Activated CD8-positive, alpha-beta memory T cell treated with anti-CD3 and anti-CD28 coated beads for 4 hours (primary cell): ENCODE data around the gene ZFP90.
"Not testable (repeated sequence)": the region's sequence is repeated elsewhere in the genome, so short reads cannot be mapped to it uniquely, and the experiment has no call there.

Experiments used
- DNase-seq, 2 donors: peaks; one replicate each; pipeline ENCODE4 v3.0.0-alpha.2; 2020; ENCODE audit warnings: low read depth in 2 of 2

ZFP90 gene

DNA sequence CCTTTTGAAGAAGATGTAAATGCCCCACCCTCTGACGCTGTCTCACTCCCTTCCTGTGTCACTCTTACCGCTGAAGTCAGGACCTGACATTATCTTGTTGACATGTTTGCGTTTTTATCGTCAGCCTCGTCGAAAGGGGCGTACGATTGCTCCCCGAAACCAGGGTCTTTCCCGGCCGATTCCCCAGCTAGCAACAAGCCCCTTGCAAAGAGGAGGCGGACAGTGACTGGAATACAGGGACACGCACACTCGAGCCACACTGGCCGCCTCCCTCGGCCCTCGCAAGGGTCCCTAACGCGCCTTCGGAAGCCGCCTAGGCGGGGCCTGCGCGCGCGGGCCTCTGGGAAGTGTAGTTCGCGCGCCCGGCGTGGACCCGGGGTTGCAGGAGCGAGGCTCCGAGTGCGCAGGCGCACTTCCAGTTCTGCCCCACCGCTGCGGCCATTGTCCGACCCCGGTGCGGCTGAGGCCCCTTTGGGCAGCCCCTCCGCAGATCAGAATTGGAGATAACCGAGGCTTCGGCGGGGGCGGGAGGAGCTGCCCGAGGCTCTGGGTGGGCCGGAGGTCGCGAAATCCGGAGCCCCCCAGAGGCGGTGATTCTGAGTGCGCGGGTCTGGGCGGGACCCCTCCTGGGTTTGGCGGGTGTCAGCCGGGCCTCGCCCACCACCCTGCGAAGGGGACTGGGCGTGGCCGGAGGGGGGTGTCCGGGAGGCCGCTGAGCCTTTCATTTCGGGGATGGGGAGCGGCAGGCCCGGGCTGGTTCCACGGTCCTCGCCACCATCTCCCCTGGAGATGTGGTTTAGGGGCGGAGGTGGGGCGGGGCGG, at the start of gene ZFP90:
TSS of gene ZFP90 (plus strand) at position 412 of the 822 bp plus-strand sequence. CDS start 502 bp downstream, outside the sequence.
- peak; percentile 61 to 63 for DNase-seq

DNA sequence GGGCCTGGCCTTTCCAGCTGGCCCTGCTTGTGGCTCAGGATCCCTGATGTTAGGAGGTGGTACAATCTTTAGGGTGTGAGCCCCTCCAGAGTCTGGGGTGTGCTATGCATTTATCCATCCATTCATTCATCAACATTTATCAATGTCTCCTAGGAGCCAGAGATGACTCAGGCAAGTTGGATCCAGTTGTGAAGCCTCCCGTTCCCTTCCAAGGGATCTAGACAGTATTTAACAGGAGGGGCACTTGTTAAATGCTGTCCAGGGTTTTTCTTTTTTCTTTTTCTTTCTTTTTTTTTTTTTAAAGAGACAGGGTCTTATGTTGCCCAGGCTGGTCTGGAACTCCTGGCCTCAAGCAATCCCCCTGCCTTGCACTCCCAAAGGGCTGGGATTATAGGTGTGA, 48.7 kb upstream of the ZFP90 start:
- no peak for DNase-seq

DNA sequence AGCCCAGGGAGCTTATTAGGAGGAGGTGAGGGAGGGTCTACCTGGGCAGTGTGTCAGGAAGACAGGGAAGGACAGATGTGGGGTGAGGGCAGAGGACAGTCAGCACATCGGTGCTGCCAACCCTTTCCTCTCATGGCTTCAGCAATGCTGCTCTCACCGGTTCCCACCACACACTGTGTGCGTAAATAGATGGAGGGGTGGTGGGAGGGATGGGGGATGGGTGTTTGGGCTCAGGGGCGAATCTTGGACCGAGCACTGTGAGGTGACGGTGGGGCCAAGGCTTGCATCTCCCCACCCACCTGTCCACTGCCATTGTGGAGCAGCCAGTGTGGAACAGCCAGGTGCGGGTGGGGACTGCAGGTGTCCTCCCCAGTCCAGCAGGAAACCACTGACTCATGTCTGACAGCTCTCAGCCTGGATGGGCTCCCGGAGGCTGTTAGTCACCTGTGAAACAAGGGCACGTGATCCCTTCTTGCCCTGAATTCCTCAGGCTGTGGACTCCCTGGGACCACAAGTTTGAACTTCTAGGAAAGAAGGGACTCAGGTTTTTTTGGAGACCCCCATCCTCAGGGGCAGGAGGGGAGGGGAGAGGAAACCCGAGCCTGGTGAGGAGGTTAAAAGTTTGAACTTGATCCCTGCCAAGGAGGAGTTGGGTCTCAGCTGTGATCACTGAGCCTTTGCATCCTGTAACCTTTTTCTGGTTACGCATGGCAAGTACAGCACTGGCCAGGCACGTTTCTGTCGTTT, 48.1 kb upstream of the ZFP90 start:
- DNase-seq: no peak

DNA sequence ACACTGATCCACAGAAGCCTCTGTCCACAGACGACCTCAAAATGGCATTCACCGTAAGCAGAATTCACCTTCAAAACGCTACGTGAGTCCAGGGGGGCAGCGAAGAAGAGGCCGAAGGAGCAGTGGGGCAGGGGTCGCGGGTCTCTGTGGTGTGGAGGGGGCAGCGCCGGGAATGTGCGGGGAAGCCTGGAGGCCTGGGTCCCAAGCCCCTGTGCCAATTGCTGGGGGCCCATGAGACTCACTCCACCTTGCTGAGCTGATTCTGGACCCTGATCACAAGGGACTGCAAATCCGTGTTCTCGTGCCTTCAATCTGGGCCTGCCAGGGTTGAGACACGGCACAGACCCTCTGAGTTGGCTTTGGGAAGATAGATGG, 47.5 kb upstream of the ZFP90 start:
- DNase-seq: no peak

DNA sequence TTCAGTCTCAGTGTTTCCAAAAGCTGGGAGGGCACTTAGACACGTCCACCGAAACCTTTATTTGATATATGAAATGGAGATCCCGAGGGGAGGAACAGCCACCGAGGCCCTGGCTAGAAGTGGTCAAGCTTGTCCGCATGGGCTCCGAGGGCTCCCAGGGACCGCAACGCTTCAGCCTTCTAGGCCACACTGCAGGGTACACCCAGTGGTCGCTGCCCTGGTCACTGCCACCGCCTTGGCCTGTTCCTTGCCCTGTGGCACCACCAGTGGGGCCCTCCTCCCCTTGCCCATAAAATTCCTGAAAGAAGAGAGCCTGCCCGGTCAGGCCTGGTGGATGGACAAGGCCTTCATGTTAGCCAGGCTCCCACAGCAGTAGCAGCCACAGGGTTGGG, 46.9 kb upstream of the ZFP90 start:
- no peak for DNase-seq

DNA sequence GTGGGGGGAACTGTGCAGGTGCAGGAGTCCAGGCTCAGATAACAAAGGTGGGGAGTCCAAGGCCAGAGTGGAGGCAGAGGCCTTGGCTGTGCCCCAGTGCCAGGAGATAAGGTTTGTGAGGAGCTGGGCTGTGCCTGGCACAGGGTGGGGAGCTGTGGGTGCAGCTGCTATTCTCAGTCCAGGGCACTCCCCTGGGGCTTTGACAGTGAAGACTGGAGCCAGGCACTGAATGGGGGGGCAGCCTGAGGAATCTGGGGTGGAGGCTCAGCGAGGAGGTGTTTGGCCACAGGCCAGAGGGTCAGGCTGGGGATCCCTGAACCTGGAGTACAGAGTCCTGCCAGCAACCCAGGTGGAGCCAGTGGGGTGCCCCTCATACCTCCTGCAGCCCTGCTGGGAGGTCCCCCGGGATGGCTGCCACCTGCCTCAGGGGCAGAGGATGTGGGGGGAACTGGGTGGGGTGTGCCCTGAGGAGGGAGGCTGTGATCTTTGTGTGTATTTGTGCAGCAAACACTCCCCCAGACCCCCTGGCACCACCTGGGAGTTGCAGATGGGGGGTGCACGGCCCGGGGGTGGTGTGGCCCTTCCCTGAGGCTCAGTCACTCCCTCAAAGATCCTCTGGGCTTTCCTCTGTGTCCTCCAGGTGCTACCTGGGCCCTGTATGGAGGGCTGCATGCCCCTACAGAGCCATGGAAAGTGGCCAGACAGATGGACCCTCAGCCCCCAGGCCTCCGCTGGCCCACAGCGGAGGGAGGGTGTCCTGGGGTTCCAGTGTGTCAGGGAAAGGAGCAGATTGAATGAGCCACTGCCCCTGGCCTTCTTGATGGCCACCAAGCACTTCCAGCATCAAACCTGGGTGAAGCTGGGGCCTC, 46.3 kb upstream of the ZFP90 start:
- no peak for DNase-seq

DNA sequence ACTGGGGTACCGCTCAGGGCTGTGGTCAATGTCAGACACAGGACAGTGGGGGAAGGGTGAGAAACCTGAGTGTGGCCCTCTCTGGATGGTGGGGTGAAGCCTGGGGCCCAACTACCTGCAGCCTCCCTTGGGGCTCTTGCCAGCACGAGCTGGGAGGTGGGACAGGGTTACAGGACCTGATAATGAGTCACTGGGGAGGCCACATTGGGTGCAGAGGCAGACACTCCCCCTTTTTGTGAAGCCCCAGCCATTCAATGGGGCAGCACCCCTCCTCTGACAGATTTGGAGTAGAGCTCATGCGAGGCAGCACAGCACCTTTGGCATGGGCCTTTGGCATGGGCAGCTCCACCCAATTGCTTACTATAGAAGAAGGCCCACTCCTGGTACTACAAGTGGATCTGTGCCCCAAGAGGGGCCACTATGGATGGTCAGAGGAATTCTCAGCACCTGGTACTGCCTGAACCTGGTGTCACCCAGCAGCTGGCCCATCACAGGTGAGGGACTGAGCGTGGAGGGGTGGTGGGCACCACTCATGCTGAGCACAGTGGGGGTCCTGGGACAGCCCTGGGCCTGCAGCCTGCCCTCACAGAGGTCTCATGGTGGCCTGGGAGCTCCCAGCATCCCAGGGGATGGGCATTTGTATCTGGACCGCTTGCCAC, 45.5 kb upstream of the ZFP90 start:
- no peak for DNase-seq

DNA sequence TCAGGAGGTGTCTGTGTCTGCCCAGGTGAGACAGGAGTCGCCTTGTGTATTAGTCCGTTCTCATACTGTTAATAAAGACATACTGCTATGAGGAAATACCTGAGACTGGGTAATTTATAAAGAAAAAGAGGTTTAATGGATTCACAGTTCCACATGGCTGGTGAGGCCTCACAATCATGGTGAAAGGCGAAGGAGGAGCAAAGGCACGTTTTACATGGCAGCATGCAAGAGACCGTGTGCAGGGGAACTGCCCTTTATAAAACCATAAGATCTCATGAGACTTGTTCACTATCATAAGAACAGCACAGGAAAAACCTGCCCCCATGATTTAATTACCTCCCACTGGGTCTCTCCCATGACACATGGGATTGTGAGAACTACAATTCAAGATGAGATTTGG, 44.8 kb upstream of the ZFP90 start:
- DNase-seq: not testable (repeated sequence)

DNA sequence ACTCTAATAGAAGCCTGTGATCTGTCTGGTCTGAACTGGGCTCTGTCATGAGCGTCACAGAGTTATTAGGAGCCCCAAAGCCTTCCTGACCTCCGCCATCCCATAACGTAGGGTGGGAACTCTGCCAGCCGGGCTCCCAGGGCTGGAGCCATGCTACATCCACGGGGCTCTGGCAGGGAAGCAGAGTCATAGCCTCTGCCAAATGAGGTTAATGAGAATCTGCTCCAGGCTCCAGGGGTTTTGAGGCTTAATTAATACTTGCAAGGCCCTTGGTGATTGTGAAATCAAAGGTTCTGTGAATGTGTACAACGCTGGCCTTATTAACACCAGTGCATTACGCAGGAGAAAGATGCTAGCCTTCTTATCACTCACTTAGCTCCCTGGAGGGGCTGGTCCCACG, 42.4 kb upstream of the ZFP90 start:
- no peak for DNase-seq

DNA sequence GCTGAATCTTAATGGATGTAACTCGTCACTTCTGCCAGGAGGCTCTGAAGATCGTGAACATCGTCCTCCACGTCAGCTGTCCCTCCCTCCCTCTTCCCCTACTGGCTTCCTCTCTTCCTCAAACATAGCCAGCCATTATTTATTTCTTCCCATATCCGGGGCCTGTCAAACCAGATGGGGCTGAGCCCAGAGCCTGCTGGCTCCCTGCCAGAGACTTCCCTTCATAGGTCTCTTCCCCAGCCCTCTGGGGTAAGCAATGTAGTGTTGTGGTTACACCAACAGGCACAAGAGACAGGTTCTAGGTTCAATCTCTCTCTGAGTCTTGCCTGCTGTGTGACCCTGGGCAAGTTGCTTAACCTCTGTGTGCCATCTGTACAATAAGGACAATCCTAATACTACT, 40.1 kb upstream of the ZFP90 start:
- no peak for DNase-seq

DNA sequence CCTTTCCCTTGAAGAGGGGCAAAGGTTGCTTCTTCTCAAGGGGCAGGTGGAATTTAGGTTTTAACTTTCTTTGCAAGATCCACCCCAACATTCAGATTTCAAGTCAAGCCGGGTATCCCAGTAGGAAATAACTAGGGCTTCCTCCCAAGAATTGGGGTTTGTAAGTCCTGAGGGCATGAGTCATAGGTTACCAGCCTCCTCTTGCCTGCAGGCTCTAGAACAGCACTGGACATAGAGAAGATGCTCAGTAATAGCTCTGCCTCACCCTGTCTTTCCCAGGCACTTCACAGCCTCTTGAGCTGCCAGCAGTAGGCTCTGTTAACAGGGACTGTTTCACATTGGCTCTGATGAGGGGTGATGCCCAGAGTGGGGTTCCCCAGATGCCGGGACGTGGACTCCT, 35.8 kb upstream of the ZFP90 start:
- DNase-seq: no peak

DNA sequence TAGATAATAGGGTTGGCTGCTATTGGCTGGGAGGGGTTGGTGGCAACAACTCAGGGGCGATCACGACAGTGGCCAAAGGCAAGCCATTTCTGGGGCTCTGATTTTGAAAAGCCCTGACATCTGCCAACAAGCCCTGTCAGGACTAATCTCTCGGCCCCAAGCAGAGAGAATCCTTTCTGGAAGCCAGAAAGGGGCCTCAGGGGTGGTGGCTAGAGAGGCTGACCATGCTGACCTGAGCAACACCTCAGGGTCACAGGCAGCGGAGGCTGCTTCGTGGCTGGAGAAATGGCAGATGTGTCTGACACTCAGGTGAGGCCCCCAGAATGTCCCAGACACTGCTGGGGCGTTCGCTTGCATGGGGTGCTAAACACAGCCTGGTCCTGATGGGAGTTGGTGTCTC, 35.0 kb upstream of the ZFP90 start:
- no peak for DNase-seq

DNA sequence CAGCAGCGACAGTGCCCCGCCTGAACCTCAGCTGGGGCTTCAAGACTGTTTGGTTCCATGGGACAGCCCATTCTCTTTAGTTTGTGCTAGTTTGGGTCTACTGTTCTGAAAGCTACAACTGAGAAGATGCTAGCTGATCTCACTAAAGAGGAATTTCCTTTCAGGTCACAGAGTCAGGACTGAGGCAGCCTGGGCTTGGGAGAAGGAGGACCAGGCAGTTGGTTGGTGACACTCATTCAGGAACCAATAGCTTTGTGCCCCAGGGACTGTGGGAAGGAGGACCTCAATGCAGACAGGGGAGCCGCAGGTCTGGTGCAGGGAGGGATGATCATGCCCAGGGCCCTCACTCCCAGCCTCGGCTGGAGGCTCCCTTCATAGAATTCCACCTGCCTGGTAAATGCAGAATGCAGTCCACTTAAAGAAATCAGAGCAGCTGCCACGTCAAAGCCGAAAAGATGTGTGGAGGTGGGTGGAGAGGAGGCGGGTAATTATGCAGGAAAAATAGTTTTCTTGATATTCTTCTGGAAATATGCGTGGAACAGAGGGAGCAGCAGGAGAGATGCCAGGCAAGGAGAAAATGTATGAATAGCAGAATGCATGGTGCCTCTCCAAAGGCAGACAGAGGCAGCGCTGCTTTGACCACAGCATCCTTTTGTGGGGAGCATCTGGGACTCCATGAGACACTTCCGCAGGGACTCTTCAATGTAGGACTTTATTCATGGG, 32.6 kb upstream of the ZFP90 start:
- DNase-seq: no peak

DNA sequence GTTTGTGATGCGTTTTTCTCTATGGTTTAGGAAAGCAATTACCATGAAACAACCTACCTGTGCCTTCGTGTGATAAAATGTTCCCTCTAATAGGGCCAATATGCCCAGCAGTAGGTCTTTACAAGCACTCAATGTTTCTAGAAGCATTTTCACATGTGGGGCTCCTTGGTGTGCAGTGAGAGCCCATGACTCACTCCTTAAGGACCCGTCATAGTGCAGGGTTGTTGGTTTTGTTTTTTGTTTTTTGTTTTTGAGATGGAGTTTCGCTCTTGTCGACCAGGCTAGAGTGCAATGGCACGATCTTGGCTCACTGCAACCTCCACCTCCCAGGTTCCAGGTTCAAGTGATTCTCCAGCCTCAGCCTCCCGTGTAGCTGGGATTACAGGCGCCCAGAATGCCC, 31.1 kb upstream of the ZFP90 start:
- no peak for DNase-seq

DNA sequence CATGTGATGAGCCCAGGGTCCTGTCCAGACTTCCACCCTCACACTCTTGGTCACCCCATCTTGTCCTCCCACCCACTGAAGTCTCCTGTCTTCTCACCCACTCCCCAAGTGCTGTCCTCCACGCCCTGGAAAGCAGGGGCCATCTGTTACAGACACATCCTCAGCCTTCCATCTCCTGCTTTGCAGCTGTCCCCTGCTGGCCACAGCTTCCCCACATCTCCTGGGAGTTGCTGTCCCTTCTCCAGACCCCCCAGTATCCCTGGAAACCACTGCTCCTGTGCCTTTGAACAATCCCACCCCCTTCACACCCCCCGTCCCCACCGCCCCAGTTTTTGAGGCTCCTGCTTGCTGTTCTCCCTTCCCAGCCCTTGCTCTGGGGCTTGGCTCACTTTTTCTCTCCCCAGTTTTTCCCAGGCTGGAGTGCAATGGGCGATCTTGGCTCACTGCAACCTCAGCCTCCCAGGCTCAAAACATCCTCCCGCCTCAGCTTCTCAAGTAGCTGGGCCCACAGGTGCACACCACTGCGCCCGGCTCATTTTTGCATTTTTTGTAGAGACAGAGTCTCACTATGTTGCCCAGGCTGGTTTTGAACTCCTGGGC, 30.4 kb upstream of the ZFP90 start:
- no peak for DNase-seq

DNA sequence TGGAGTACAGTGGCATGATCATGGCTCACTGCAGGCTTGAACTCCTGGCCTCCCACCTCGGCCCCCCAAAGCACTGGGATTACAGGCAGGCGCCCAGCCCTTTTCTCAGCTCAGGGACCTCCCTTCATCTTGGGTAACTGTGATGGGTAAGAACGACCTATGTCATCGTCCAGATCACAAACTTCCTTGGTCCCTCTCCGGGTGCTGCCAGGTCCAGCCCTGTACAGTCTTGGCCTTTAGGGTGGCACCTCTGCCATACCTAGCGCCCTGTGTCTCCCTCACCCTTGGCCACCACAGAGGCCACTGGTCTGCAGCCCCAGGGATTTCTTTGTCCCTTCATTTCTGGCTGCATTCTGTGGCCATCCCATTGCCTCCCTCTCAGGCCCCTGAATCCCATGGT, 29.7 kb upstream of the ZFP90 start:
- DNase-seq: no peak

DNA sequence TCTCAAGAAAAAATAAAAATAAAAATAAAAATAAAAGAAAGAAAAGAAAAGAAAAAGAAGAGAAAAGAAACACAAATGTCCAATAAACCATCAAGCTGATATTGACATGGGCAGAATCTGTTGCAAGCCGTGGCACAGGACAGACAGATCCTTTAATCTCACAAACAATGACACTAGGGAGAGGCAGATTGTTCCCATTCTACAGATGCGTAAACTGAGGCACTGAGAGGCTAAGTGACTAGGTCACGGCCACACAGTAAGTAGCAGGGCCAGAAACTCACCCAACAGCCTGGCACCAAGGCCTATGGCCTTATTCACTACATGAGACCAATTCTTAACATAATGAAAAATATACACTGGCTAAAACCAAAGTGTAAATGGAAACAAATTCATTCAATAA, 28.3 kb upstream of the ZFP90 start:
- DNase-seq: no peak

DNA sequence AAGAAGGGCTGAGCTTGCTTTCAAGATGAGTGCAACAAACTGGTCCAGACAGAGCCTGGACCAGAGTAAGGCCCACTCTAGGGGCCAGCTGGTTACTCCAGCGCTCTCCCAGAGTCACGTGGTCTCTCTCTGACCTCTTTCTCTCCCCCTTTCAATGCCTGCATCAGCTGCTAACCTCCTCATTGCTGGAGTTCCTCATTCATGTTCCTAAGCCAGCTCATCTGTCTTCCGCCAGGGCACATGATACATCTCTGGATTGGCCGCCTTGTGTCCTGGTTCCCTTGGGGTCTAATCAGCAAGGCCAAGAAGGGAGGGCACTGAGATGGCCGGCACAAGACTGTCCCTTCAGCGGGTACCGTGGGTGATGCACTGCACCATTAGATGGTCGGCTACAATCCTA, 26.9 kb upstream of the ZFP90 start:
- no peak for DNase-seq

DNA sequence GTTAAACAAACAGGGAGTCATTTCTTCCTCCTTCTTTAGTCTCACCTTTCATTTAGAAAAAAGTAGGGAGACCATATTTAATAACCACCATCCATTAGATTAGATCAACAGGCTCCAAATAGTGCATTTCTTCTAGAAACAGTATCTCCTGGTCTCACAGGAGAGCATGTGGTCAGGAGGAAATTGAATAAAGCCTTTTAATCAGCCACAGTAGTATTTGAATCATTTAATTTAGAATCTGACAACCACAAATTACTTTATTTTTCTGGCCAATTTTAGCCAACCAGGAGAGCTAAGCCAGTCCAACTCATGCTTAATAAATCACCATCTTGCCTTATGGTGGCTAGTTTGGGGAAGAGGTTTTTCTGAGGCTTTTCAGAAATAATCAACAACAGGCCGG, 26.3 kb upstream of the ZFP90 start:
- no peak for DNase-seq

DNA sequence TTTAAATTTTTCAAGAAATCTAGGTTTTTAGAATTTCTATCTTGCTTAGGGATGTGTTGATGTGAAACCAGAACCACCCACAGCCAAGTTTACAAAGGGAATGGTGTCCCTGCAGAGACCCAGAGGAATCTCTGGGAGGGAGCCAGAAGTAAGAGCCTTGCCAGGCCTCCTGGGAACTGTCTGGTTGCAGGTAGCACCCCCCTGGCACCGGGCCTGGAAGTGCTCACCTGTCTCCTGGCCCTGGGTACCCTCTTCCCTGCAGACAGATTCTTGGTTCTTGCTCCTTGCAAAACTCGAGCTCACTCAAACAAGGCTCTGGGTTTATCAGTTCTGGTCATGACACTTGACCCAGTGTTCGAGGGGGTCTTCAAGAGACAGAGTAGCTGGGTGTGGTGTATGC, 24.6 kb upstream of the ZFP90 start:
- DNase-seq: no peak
